Neural crest cell (in vitro differentiated cells): Measurements from ENCODE around the gene DAGLB. TPM values are rescaled to one million over a fixed set of nuclear protein-coding genes. Genes with fewer than 3 reads are reported as not detected.

Source experiments
- DNase-seq: peaks from one replicate; pipeline ENCODE4 v3.0.0; 2021; ENCODE audit warnings: low read depth, mixed read lengths, low spot score
- H3K27ac Mint-ChIP-seq: one replicate; pipeline ENCODE4 v1.8.0; 2021; ENCODE audit warnings: mild to moderate bottlenecking, mixed read lengths; ENCODE audit not compliant: unreplicated experiment
- H3K27me3 Mint-ChIP-seq: 2 replicates; pipeline ENCODE4 v1.8.0; 2021; ENCODE audit warnings: low read depth, mild to moderate bottlenecking, mixed read lengths
- H3K36me3 Mint-ChIP-seq: 2 replicates; pipeline ENCODE4 v1.8.0; 2021; ENCODE audit warnings: low read depth, mild to moderate bottlenecking, mixed read lengths
- H3K4me1 Mint-ChIP-seq: 2 replicates; pipeline ENCODE4 v1.8.0; 2021; ENCODE audit warnings: mixed read lengths
- H3K4me3 Mint-ChIP-seq: one replicate; pipeline ENCODE4 v1.8.0; 2021; ENCODE audit warnings: mild to moderate bottlenecking, mixed read lengths
- H3K9me3 Mint-ChIP-seq: 2 replicates; pipeline ENCODE4 v1.8.0; 2021; ENCODE audit warnings: mixed read lengths
- CTCF ChIP-seq: fragments of 200-600 bp; sonication (generic); conservative IDR thresholded peaks from 2 replicates; pipeline ENCODE4 v1.5.0; 2021; ENCODE audit warnings: antibody characterized with exemption, mild to moderate bottlenecking
- total RNA-seq: library from RNA; stranded (reverse); gene quantifications from 2 replicates; pipeline ENCODE4 v1.2.1, GENCODE V29; 2021

Gene DAGLB
- total RNA-seq, 1 donor from 2014 or later, result 33.0 TPM

DNA sequence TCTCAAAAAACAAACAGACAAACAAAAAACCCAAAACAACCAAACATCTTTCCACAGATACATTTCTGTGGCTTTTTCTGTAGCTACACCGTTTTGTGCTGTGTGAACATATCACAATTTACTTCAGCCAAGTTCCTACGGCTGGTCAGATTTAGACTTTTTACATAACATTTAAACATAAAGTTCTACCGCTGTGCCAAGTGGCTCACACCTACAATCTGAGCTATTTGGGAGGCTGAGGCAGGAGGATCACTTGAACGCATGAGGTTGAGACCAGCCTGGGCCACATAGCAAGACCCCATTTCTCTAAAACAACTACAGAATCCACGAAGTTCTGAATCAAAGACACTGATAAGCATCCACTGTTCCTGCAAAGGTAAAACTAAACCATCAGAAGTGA is 30.3 kb downstream of the DAGLB start:
- Mint-ChIP-seq H3K36me3 (peaks cover 30% of the 10 kb centered on the region), H3K4me3 (no peak overlapping the region), H3K27ac (no peak overlapping the region), H3K27me3 (no peaks in the 10 kb centered on the region), H3K9me3 (no peaks in the 10 kb centered on the region), H3K4me1 (no peaks in the 10 kb centered on the region)
- no peak for DNase-seq
- TF ChIP-seq CTCF, result no peak

DNA sequence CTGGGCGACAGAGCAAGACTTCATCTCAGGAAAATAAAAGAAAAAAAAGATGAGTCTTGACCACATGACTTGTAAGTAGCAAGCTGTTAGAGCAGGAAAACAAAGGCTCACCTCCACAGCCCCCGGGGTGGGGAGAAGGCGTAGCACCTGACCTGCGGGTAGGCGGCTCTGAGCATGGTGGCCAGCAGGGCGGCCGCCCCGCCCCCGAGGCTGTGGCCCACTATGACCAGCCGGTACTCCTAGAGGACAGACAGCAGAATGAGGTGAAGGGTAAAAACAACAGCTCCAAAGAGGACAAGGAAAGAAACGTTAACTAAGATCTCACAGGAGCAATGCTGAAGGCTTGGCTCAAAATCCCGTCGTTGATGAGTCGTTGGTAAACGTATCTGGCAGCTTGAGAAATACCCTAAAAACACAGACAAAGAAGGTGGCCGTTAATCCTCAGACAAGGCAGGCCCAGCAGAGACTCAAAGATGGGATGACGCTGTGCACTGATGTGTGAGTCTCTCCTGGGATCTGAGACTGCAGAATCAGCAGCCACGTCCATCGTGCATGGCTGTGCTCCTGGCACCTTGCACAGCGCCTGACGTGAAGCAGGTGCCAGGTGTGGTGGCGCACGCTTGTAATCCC is 31.1 kb downstream of the DAGLB start:
- Mint-ChIP-seq H3K36me3 (peaks cover 36% of the 10 kb centered on the region), H3K4me1 (no peaks in the 10 kb centered on the region), H3K27me3 (no peaks in the 10 kb centered on the region), H3K27ac (no peak overlapping the region), H3K4me3 (no peak overlapping the region), H3K9me3 (no peaks in the 10 kb centered on the region)
- TF ChIP-seq CTCF, result no peak
- DNase-seq, result no peak

- no peak for TF ChIP-seq CTCF
- DNase-seq, result no peak
- H3K9me3 Mint-ChIP-seq, result no peaks in the 10 kb centered on the region
- H3K27me3 Mint-ChIP-seq, result no peaks in the 10 kb centered on the region
- no peak overlapping the region for H3K27ac Mint-ChIP-seq
- H3K4me3 Mint-ChIP-seq, result no peak overlapping the region
- peaks cover 44% of the 10 kb centered on the region for H3K36me3 Mint-ChIP-seq
- H3K4me1 Mint-ChIP-seq, result no peaks in the 10 kb centered on the region
Observed at GRCh38 chr7:6413637-6414036, 34.1 kb downstream of the DAGLB start.

- Mint-ChIP-seq H3K4me1 (no peaks in the 10 kb centered on the region), H3K27ac (no peak overlapping the region), H3K9me3 (no peaks in the 10 kb centered on the region), H3K4me3 (no peak overlapping the region), H3K27me3 (no peaks in the 10 kb centered on the region), H3K36me3 (peaks cover 44% of the 10 kb centered on the region)
- no peak for TF ChIP-seq CTCF
- DNase-seq, result no peak
Observed at GRCh38 chr7:6409944-6410693, 37.6 kb downstream of the DAGLB start.

GRCh38 chr7:6409091-6409490 is 38.7 kb downstream of the DAGLB start:
- Mint-ChIP-seq H3K27me3 (no peaks in the 10 kb centered on the region), H3K36me3 (peaks cover 37% of the 10 kb centered on the region), H3K9me3 (no peaks in the 10 kb centered on the region), H3K4me3 (no peak overlapping the region), H3K27ac (no peak overlapping the region), H3K4me1 (no peaks in the 10 kb centered on the region)
- no peak for DNase-seq
- TF ChIP-seq CTCF, result no peak
